HL-60 (cell line): ENCODE results near the gene TSSK3.

Experiments used
- DNase-seq, 2 experiments: peaks; one replicate each; pipeline ENCODE4 v3.0.0-alpha.2; 2010 to 2020; ENCODE audit warnings: low read depth in 1 of 2, low spot score in 1 of 2
- H3K27ac ChIP-seq: fragments of 250-450 bp; sonication (Bioruptor Pico); replicated peaks from 2 replicates; pipeline ENCODE4 v1.5.1; 2020; ENCODE audit warnings: mild to moderate bottlenecking, moderate library complexity
- H3K27me3 ChIP-seq: fragments of 250-450 bp; sonication (Bioruptor Pico); 2 replicates; pipeline ENCODE4 v1.5.1; 2021; ENCODE audit warnings: mild to moderate bottlenecking, moderate library complexity; ENCODE audit not compliant: insufficient read depth, poor library complexity, severe bottlenecking
- H3K4me3 ChIP-seq: replicated peaks from 2 replicates; pipeline ENCODE4 v1.5.1; 2011; ENCODE audit warnings: mild to moderate bottlenecking, control low read depth, low read length; ENCODE audit not compliant: insufficient read depth
- CTCF ChIP-seq: IDR thresholded peaks from one replicate; pipeline ENCODE4 v1.5.1; 2011; ENCODE audit warnings: low read length, control low read depth, inconsistent platforms; ENCODE audit not compliant: insufficient read depth
- GABPA ChIP-seq: IDR thresholded peaks from 2 replicates; pipeline ENCODE4 v1.6.1; 2012; ENCODE audit warnings: low read depth
- POLR2AphosphoS5 ChIP-seq: IDR thresholded peaks from 2 replicates; pipeline ENCODE4 v1.6.1; 2012; ENCODE audit warnings: low read depth
- REST ChIP-seq: IDR thresholded peaks from 2 replicates; pipeline ENCODE4 v1.6.1; 2012; ENCODE audit warnings: low read depth; ENCODE audit not compliant: insufficient replicate concordance
- SPI1 ChIP-seq: IDR thresholded peaks from 2 replicates; pipeline ENCODE4 v1.6.1; 2012; ENCODE audit warnings: low read depth, mild to moderate bottlenecking, borderline replicate concordance

Gene TSSK3

GRCh38 chr1:32338637-32339145 is 23.6 kb upstream of the TSSK3 start:
- Histone ChIP-seq H3K4me3 (no peak overlapping the region), H3K27me3 (no peaks in the 10 kb centered on the region), H3K27ac (peak overlapping the region; percentile 58; the same call in 1 of the 2 replicates)
- TF ChIP-seq REST (no peak), SPI1 (no peak), CTCF (no peak), GABPA (no peak), POLR2AphosphoS5 (no peak)
- no peak for DNase-seq

GRCh38 chr1:32339363-32339978 is 22.9 kb upstream of the TSSK3 start:
- Histone ChIP-seq H3K27ac (no peak overlapping the region), H3K27me3 (no peaks in the 10 kb centered on the region), H3K4me3 (no peak overlapping the region)
- DNase-seq = peak; percentile 57 to 73
- TF ChIP-seq GABPA (no peak), REST (no peak), SPI1 (peak; percentile 94)

- TF ChIP-seq REST = no peak
- TF ChIP-seq SPI1 = no peak
- TF ChIP-seq POLR2AphosphoS5 = no peak
- TF ChIP-seq CTCF = no peak
- no peak for TF ChIP-seq GABPA
- DNase-seq = no peak
- H3K27ac ChIP-seq = no peak overlapping the region
- H3K4me3 ChIP-seq = no peak overlapping the region
- H3K27me3 ChIP-seq = no peaks in the 10 kb centered on the region
Observed at GRCh38 chr1:32341186-32341757, 21.1 kb upstream of the TSSK3 start.
